Esophagus muscularis mucosa (tissue), 4 donors: Measurements from ENCODE around the gene PPP2R3B. TPM values are rescaled to one million over a fixed set of nuclear protein-coding genes. Genes with fewer than 3 reads are reported as not detected.

ENCODE experiments used
- DNase-seq: peaks from one replicate; pipeline ENCODE4 v3.0.0-alpha.2; 2017; ENCODE audit errors: extremely low spot score
- H3K27ac ChIP-seq, 4 donors: fragments of 200-600 bp; sonication (generic); replicated peaks in 1 of 4; 1 replicate in 3 of 4; 2 replicates in 1 of 4; pipeline ENCODE4 v1.5.1; 2016 to 2019; ENCODE audit warnings: mild to moderate bottlenecking in 1 of 4
- H3K27me3 ChIP-seq, 4 donors: fragments of 200-600 bp; sonication (generic); one replicate each; pipeline versions ENCODE4 v1.5.1 to v1.6.0; 2016 to 2019
- H3K36me3 ChIP-seq, 4 donors: fragments of 200-600 bp; sonication (generic); one replicate each; pipeline ENCODE4 v1.5.1; 2016 to 2019
- H3K4me1 ChIP-seq, 4 donors: fragments of 200-600 bp; sonication (generic); one replicate each; pipeline ENCODE4 v1.5.1; 2016 to 2019
- H3K4me3 ChIP-seq, 4 donors: fragments of 200-600 bp; sonication (generic); 1 replicate in 2 of 4; 2 replicates in 2 of 4; pipeline ENCODE4 v1.5.1; 2016 to 2019; ENCODE audit warnings: mild to moderate bottlenecking in 4 of 4, moderate library complexity in 1 of 4
- H3K9me3 ChIP-seq, 4 donors: fragments of 200-600 bp; sonication (generic); 1 replicate in 3 of 4; 2 replicates in 1 of 4; pipeline ENCODE4 v1.5.1; 2016 to 2019
- CTCF ChIP-seq, 3 experiments: fragments of 200-600 bp in 2 of 3; fragments of 450-650 bp in 1 of 3; sonication (generic) in 2 of 3; IDR thresholded peaks; one replicate each; pipeline ENCODE4 v1.5.1; 2017 to 2019; ENCODE audit warnings: antibody characterized with exemption in 3 of 3, mild to moderate bottlenecking in 2 of 3, moderate library complexity in 1 of 3
- EP300 ChIP-seq: sonication (generic); formaldehyde crosslinking; IDR thresholded peaks from one replicate; pipeline ENCODE4 v1.6.1; 2017; ENCODE audit warnings: antibody characterized with exemption
- POLR2A ChIP-seq: fragments of 450-650 bp; IDR thresholded peaks from one replicate; pipeline ENCODE4 v1.6.1; 2017; ENCODE audit warnings: antibody characterized with exemption, moderate library complexity, mild to moderate bottlenecking, low read depth
- POLR2AphosphoS5 ChIP-seq, 2 donors: sonication (generic); formaldehyde crosslinking; IDR thresholded peaks; one replicate each; pipeline ENCODE4 v1.6.1; 2017; ENCODE audit warnings: antibody characterized with exemption in 2 of 2
- WGBS: methylation state at CpG from one replicate; pipeline ENCODE4 v1.1.5; 2018; 5-methylcytosine and 5-hydroxymethylcytosine counted together
- intact Hi-C: fragments of 100-400 bp; cut with DNase I; formaldehyde crosslinking; loops from one replicate; pipeline ENCODE4 v1.15.1; 2023
- total RNA-seq, 4 donors: library from RNA; depleted of rRNA; stranded (reverse); fragments of >200 nt; gene quantifications; one replicate each; pipeline versions ENCODE4 v1.1.0 to v1.2.1, GENCODE V29; 2016

The PPP2R3B gene
- total RNA-seq, 4 donors from 2014 or later: 4.0 to 8.3 (median 5.4) TPM

GRCh38 chrX:431492-432111, 44.9 kb upstream of the PPP2R3B start:
- peaks cover 0 to 61% (median 6%) of the 10 kb centered on the region in 4 donors for H3K27me3 ChIP-seq
- no peak overlapping the region for H3K4me3 ChIP-seq
- 89% methylated on average over 2 of the region's 2 CpGs for WGBS
- TF ChIP-seq POLR2A: no peak
- peak in 1 of 2 donors; percentile 28 for TF ChIP-seq POLR2AphosphoS5 (IDR thresholded peaks at IDR 0.05)
- H3K36me3 ChIP-seq: no peaks in the 10 kb centered on the region
- no peak for DNase-seq
- H3K4me1 ChIP-seq: peaks cover 0 to 7% (median 5%) of the 10 kb centered on the region in 4 donors
- no peak overlapping the region for H3K27ac ChIP-seq
- H3K9me3 ChIP-seq: no peaks in the 10 kb centered on the region
- intact Hi-C loops: no loop called here

GRCh38 chrX:431056-431455, 44.3 kb upstream of the PPP2R3B start:
- H3K36me3 ChIP-seq: no peaks in the 10 kb centered on the region
- H3K9me3 ChIP-seq: no peaks in the 10 kb centered on the region
- no peak overlapping the region for H3K4me3 ChIP-seq
- peaks cover 0 to 64% (median 6%) of the 10 kb centered on the region in 4 donors for H3K27me3 ChIP-seq
- intact Hi-C loops: no loop called here
- TF ChIP-seq POLR2A: no peak
- no peak for TF ChIP-seq POLR2AphosphoS5 (IDR thresholded peaks at IDR 0.05)
- TF ChIP-seq EP300: no peak
- no peak for TF ChIP-seq CTCF (IDR thresholded peaks at IDR 0.05)
- H3K4me1 ChIP-seq: peaks cover 0 to 7% (median 5%) of the 10 kb centered on the region in 4 donors
- WGBS: 71% methylated on average over 18 of the region's 21 CpGs
- no peak for DNase-seq
- no peak overlapping the region for H3K27ac ChIP-seq

- H3K36me3 ChIP-seq: no peaks in the 10 kb centered on the region
- TF ChIP-seq POLR2AphosphoS5 (IDR thresholded peaks at IDR 0.05) (no peak), EP300 (no peak), POLR2A (no peak), CTCF (IDR thresholded peaks at IDR 0.05) (no peak)
- WGBS: 83% methylated on average over 19 of the region's 24 CpGs
- no peak for DNase-seq
- H3K27ac ChIP-seq: no peak overlapping the region
- H3K27me3 ChIP-seq: peaks cover 0 to 68% (median 6%) of the 10 kb centered on the region in 4 donors
- no peak overlapping the region for H3K4me3 ChIP-seq
- peaks cover 0 to 7% (median 5%) of the 10 kb centered on the region in 4 donors for H3K4me1 ChIP-seq
- no peaks in the 10 kb centered on the region for H3K9me3 ChIP-seq
- intact Hi-C loops: no loop called here
These were observed 42.6 kb upstream of the PPP2R3B start for GRCh38 chrX:429266-429825.

- Histone ChIP-seq H3K4me3 (peak overlapping the region; percentile 5 to 28 (median 18)), H3K27ac (no peak overlapping the region), H3K9me3 (no peaks in the 10 kb centered on the region), H3K4me1 (peaks cover 0 to 7% (median 5%) of the 10 kb centered on the region in 4 donors), H3K36me3 (no peaks in the 10 kb centered on the region), H3K27me3 (peaks cover 0 to 81% (median 6%) of the 10 kb centered on the region in 4 donors)
- intact Hi-C loops: no loop called here
- TF ChIP-seq CTCF (IDR thresholded peaks at IDR 0.05) (peak in 1 of 3 experiments; percentile 4), POLR2A (no peak), EP300 (no peak), POLR2AphosphoS5 (IDR thresholded peaks at IDR 0.05) (no peak)
- no peak for DNase-seq
- WGBS: 17% methylated on average over 35 of the region's 56 CpGs
These were observed 41.4 kb upstream of the PPP2R3B start for GRCh38 chrX:427812-428725.

GRCh38 chrX:426881-427280, 40.2 kb upstream of the PPP2R3B start:
- intact Hi-C loops: no loop called here
- peaks cover 0 to 85% (median 7%) of the 10 kb centered on the region in 4 donors for H3K27me3 ChIP-seq
- H3K4me1 ChIP-seq: peaks cover 0 to 7% (median 5%) of the 10 kb centered on the region in 4 donors
- WGBS: 87% methylated on average over 13 of the region's 14 CpGs
- TF ChIP-seq EP300 (no peak), CTCF (IDR thresholded peaks at IDR 0.05) (no peak), POLR2A (no peak), POLR2AphosphoS5 (IDR thresholded peaks at IDR 0.05) (no peak)
- no peaks in the 10 kb centered on the region for H3K36me3 ChIP-seq
- H3K9me3 ChIP-seq: no peaks in the 10 kb centered on the region
- no peak for DNase-seq
- no peak overlapping the region for H3K4me3 ChIP-seq
- no peak overlapping the region for H3K27ac ChIP-seq
